ENCODE results near the gene TLCD4. TPM values are rescaled to one million over a fixed set of nuclear protein-coding genes. Genes with fewer than 3 reads are reported as not detected.

Gene TLCD4
- total and polyA plus RNA-seq, 11 donors: 13.0 to 82.7 (median 53.0) TPM

DNA sequence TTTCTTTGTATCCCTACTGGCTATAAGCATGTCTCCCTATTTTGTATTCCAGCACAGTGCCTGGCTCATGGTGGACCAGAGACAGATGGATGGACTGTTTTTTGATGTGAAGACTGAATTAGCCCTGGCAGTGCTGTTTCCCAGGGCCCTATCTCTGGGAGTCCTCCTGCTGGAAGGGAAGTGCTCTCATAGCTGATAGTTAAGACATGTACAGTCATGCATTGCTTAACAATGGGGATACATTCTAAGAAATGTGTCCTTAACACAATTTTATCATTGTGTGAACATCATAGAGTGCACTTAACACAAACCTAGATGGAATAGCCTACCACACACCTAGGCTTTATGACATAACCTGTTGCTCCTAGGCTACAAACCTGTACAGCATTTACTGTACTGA lies 21.1 kb downstream of the TLCD4 start:
- DNase-seq (no peak), ATAC-seq (peak in 1 of 4 donors; percentile 27)
- TF ChIP-seq POLR2A (IDR thresholded peaks at IDR 0.05): no peak
- no peak for TF ChIP-seq CTCF (IDR thresholded peaks at IDR 0.05)
- Histone ChIP-seq H3K27me3 (no peaks in the 10 kb centered on the region), H3K36me3 (peaks cover 0 to 6% (median 0%) of the 10 kb centered on the region in 9 donors), H3K27ac (no peak overlapping the region), H3K4me1 (peaks cover 0 to 10% (median 0%) of the 10 kb centered on the region in 12 donors), H3K4me3 (no peak overlapping the region), H3K9me3 (no peaks in the 10 kb centered on the region)
- intact Hi-C loops (cut with DNase I): no loop called here

- 0 to 94% (median 92%) methylated on average over 1 of the region's 1 CpG for WGBS, 4 donors
These were observed 21.9 kb downstream of the TLCD4 start for GRCh38 chr1:95139039-95139438.

DNA sequence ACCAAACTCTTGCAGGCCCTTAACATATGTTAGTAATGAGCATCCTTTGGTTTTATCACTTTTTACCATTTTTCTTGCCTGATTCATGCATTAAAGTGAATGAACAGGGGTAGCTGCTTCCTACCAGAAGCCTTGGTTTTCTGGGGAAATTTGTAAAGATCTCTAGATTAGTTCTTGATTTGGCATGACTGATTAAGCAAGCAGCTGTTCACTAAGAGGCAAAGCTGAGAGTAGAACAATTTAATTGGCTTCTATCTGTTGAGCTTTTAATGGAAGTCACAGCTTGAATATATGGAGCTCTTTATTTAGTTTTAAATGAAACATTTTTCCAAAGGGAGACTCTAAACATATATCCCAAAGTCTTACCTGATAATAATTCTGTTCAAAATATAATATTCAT lies 23.6 kb downstream of the TLCD4 start:
- H3K36me3 ChIP-seq: peaks cover 0 to 18% (median 0%) of the 10 kb centered on the region in 9 donors
- H3K4me1 ChIP-seq: no peaks in the 10 kb centered on the region
- TF ChIP-seq POLR2A (IDR thresholded peaks at IDR 0.05) (no peak), CTCF (IDR thresholded peaks at IDR 0.05) (no peak)
- DNase-seq (no peak), ATAC-seq (no peak)
- no peaks in the 10 kb centered on the region for H3K27me3 ChIP-seq
- intact Hi-C loops (cut with DNase I): no loop called here
- H3K27ac ChIP-seq: no peak overlapping the region
- H3K4me3 ChIP-seq: no peak overlapping the region
- no peaks in the 10 kb centered on the region for H3K9me3 ChIP-seq

More at GRCh38 chr1:95139039-95139438, 21.9 kb downstream of the TLCD4 start:
- Histone ChIP-seq H3K4me3 (no peak overlapping the region), H3K9me3 (no peaks in the 10 kb centered on the region), H3K4me1 (peaks cover 0 to 5% (median 0%) of the 10 kb centered on the region in 12 donors), H3K27ac (no peak overlapping the region), H3K36me3 (peaks cover 0 to 6% (median 0%) of the 10 kb centered on the region in 9 donors), H3K27me3 (no peaks in the 10 kb centered on the region)
- ATAC-seq (no peak), DNase-seq (no peak)
- intact Hi-C loops (cut with DNase I): no loop called here
- TF ChIP-seq CTCF (IDR thresholded peaks at IDR 0.05) (no peak), POLR2A (IDR thresholded peaks at IDR 0.05) (no peak)

- Histone ChIP-seq H3K36me3 (peaks cover 0 to 42% (median 4%) of the 10 kb centered on the region in 9 donors), H3K27ac (no peak overlapping the region), H3K9me3 (peaks cover 0 to 2% (median 0%) of the 10 kb centered on the region in 12 donors), H3K4me1 (no peaks in the 10 kb centered on the region), H3K27me3 (no peaks in the 10 kb centered on the region), H3K4me3 (no peak overlapping the region)
- no peak for ATAC-seq
- no peak for TF ChIP-seq CTCF (IDR thresholded peaks at IDR 0.05)
- no peak for TF ChIP-seq POLR2A (IDR thresholded peaks at IDR 0.05)
- intact Hi-C loops (cut with DNase I): no loop called here
- DNase-seq: no peak
- WGBS, 4 donors: 75 to 81% (median 80%) methylated on average over 1 of the region's 1 CpG
These were observed 28.3 kb downstream of the TLCD4 start for GRCh38 chr1:95145493-95145892.

Data from heart left ventricle (tissue), 16 donors.